Measurements from ENCODE around the gene HLCS. TPM values are rescaled to one million over a fixed set of nuclear protein-coding genes. Genes with fewer than 3 reads are reported as not detected.

HLCS gene
- total RNA-seq, 1 experiment from 2014 or later = 33.8 TPM

- in situ Hi-C loops (cut with HindIII; ENCODE audit: low pct_unique_long_range_greater_than_20kb, low sequenced_read_pairs) = no loop called here
- DNase-seq (ENCODE audit: low read depth, low spot score) = no peak
These were observed 31.5 kb downstream of the HLCS start for GRCh38 chr21:36934864-36935420.

DNA sequence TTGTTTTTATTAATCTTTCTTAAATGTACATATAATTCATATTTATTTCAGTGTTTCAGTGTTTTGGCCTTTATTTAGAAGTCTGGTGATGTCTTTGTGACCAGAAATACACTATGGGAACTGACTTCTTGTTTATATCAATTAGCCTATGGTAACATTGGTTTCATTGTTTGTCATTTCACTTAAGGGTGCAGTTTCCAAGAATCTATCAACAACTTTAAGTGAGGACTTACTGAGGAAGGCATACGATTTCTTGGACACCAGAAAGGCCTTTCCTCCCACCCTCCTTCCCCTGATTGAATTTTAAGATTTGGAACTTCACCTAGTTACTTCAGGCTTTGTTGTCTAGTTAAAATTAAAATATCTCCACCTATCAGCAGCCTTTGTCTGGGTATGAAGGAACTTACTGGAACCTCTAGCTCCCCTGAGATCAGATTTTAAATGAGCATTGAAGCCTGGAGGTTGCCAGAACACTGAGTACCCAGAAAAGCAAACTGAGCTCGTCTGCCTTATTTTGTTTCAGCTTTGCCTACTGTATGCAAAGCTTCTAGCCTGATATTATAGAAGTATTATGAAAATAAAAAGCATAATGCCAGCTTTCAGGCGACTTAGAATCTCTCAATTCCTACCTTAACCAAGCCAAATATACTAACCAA, 34.2 kb downstream of the HLCS start:
- in situ Hi-C loops (cut with HindIII; ENCODE audit: low pct_unique_long_range_greater_than_20kb, low sequenced_read_pairs) = no loop called here
- no peak for DNase-seq (ENCODE audit: low read depth, low spot score)

- DNase-seq (ENCODE audit: low read depth, low spot score) = peak; percentile 19
- in situ Hi-C loops (cut with HindIII; ENCODE audit: low pct_unique_long_range_greater_than_20kb, low sequenced_read_pairs) = no loop called here
These were observed 36.8 kb downstream of the HLCS start for GRCh38 chr21:36929622-36930021.

DNA sequence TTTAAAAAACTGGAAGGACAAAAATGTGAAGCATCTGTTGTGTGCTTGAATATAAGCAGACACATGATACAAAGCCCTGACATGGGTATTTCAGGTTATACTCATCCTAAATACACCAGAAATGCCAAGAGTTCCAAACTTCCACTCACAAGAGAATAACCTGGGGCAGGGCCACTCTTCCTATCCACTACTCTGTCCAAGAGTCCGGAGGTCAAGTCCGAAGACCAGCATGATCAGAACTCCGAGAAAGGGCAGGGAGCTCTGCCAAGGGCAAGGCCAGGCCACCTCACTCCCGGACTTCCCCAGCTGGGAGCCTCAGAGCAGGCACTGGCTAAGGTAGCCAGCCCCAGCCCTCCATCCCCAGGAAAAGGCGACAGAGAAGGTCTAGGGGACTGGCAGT, 37.5 kb downstream of the HLCS start:
- in situ Hi-C loops (cut with HindIII; ENCODE audit: low pct_unique_long_range_greater_than_20kb, low sequenced_read_pairs) = no loop called here
- no peak for DNase-seq (ENCODE audit: low read depth, low spot score)

DNA sequence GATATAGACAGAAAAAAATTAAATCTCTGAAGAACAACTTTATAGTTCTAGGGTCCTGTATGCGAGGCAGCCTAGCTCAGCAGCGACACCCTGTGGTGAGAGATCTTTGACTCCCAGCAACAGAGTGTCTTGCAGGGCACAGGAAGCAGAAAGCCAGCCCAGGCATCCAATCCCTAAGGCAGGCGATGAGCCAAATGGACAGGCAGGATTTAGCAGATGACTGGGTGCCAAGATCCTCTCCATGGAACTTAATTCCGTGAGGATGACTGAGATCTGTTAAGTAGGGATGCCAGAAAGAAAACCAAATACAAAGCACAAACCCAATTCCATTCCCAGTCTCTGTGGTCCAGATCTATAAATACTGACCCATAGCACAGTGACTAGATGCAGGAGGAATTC, 38.8 kb downstream of the HLCS start:
- in situ Hi-C loops (cut with HindIII; ENCODE audit: low pct_unique_long_range_greater_than_20kb, low sequenced_read_pairs) = no loop called here
- peak; percentile 75 for DNase-seq (ENCODE audit: low read depth, low spot score)

GRCh38 chr21:36926989-36927718, 39.3 kb downstream of the HLCS start:
- DNase-seq (ENCODE audit: low read depth, low spot score) = no peak
- in situ Hi-C loops (cut with HindIII; ENCODE audit: low pct_unique_long_range_greater_than_20kb, low sequenced_read_pairs) = no loop called here

GRCh38 chr21:36923270-36923669, 43.2 kb downstream of the HLCS start:
- DNase-seq (ENCODE audit: low read depth, low spot score) = no peak
- in situ Hi-C loops (cut with HindIII; ENCODE audit: low pct_unique_long_range_greater_than_20kb, low sequenced_read_pairs) = no loop called here

- in situ Hi-C loops (cut with HindIII; ENCODE audit: low pct_unique_long_range_greater_than_20kb, low sequenced_read_pairs) = no loop called here
- DNase-seq (ENCODE audit: low read depth, low spot score) = no peak
These were observed 43.6 kb downstream of the HLCS start for GRCh38 chr21:36922861-36923260.

GRCh38 chr21:36918291-36918690, 48.2 kb downstream of the HLCS start:
- DNase-seq (ENCODE audit: low read depth, low spot score) = no peak
- in situ Hi-C loops (cut with HindIII; ENCODE audit: low pct_unique_long_range_greater_than_20kb, low sequenced_read_pairs) = no loop called here

GRCh38 chr21:36917471-36918158, 48.9 kb downstream of the HLCS start:
- in situ Hi-C loops (cut with HindIII; ENCODE audit: low pct_unique_long_range_greater_than_20kb, low sequenced_read_pairs) = no loop called here

GRCh38 chr21:36916718-36917117, 49.8 kb downstream of the HLCS start:
- in situ Hi-C loops (cut with HindIII; ENCODE audit: low pct_unique_long_range_greater_than_20kb, low sequenced_read_pairs) = no loop called here
- DNase-seq (ENCODE audit: low read depth, low spot score) = peak; percentile 22

More at GRCh38 chr21:36917471-36918158, 48.9 kb downstream of the HLCS start:
- peak; percentile 58 for DNase-seq (ENCODE audit: low read depth, low spot score)

DNA sequence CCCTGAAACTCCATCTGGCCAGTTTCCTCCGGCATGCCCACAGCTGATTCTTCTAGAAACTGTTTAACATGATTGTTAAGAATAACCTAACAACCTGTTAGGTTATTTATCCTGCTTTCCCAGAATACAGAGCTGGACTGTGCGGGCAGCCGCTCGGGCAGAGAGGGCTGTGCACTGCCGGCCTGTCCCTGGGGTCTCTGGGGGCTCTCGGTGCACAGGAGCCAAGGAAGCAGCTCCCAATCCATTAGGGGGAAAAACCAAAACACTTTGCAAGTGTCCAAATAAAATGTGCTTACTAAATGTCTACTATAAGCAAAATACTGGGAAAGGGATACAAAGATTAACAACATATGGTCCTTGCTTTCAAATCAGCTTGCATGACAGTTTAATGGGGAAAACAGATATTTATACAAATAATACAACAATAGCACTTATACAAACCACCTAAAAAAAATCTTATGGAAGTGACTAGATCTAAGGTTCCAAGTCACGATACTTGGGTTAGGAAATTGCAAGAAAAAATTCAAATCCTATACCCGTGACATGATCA, 50.7 kb downstream of the HLCS start:
- in situ Hi-C loops (cut with HindIII; ENCODE audit: low pct_unique_long_range_greater_than_20kb, low sequenced_read_pairs) = no loop called here
- no peak for DNase-seq (ENCODE audit: low read depth, low spot score)

DNA sequence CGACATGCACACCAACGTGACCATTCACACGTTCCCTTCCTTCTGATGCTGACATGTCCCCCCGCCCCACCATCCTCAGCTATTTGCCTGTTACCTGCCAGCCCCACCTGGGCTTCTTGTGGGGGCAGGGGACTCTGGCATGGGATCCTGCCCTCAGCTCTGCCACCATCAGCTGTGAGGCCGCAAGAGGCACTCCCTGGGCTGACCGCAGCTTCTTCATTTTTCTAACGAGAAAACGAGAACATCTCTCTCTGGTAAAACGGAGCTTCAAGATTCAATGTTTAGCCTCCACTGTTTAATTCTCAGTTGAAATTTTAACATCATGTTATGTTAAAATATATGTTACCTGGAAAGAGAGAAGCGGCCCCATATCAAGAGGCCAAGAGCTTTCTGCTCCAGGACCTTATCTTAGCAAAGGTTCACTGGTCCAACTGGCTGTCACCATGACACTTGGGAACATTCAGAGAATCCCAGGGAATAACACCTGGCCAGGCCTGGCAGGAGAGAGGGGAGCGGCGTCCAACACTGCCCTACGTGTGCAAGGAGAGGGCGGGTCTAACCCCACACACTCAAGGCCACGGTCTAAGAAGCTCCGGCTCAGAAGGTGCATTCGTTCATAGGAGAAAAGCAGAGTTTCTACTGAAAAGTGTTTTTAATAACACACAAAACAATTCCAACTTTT, 51.3 kb downstream of the HLCS start:
- in situ Hi-C loops (cut with HindIII; ENCODE audit: low pct_unique_long_range_greater_than_20kb, low sequenced_read_pairs) = no loop called here
- no peak for DNase-seq (ENCODE audit: low read depth, low spot score)

DNA sequence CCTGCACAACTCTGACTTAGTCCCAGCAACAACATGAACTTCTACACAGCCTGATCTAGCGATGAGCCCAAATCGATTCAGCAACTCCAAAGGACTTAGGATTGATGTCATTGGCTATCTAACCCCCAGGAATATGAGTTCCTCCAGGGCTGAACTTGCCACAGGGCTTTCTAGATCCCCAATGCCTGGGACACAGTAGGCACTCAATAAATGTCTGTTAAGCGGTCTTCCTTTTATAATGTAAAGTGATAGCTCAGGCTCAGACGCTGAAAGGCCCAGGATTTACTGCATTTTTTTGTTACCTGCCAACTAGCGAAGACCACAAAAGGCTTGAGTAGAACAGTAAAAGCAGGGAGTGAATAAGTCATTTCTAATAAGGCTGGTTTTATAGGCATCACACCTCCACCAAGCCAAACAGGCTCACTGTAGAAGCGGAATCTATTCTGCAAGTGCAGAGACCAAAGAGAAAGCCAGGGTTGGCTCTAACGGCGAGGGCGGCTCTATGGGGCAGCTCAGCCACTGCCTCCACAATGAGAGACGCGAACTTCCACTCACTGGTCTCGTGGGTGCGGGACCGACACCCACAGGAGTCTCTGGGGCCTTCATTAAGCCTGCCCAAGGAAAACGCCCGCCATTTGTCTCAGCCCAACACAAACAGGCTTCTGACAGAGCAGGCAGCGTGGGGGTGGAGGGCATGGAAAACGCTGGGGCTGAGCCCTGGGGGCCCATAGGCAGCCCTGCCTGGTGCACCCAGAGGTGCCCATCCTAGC, 52.0 kb downstream of the HLCS start:
- in situ Hi-C loops (cut with HindIII; ENCODE audit: low pct_unique_long_range_greater_than_20kb, low sequenced_read_pairs) = no loop called here
- no peak for DNase-seq (ENCODE audit: low read depth, low spot score)

GRCh38 chr21:36913247-36914169, 53.0 kb downstream of the HLCS start:
- in situ Hi-C loops (cut with HindIII; ENCODE audit: low pct_unique_long_range_greater_than_20kb, low sequenced_read_pairs) = no loop called here
- DNase-seq (ENCODE audit: low read depth, low spot score) = no peak
